Endothelial cell of hepatic sinusoid (primary cell): ENCODE measurements around the gene CDK6.

ENCODE experiments used
- in situ Hi-C: cut with HindIII; loops from 2 replicates; pipeline ENCODE4 v1.10.0; 2017; ENCODE audit warnings: low sequenced_read_pairs

Gene CDK6

DNA sequence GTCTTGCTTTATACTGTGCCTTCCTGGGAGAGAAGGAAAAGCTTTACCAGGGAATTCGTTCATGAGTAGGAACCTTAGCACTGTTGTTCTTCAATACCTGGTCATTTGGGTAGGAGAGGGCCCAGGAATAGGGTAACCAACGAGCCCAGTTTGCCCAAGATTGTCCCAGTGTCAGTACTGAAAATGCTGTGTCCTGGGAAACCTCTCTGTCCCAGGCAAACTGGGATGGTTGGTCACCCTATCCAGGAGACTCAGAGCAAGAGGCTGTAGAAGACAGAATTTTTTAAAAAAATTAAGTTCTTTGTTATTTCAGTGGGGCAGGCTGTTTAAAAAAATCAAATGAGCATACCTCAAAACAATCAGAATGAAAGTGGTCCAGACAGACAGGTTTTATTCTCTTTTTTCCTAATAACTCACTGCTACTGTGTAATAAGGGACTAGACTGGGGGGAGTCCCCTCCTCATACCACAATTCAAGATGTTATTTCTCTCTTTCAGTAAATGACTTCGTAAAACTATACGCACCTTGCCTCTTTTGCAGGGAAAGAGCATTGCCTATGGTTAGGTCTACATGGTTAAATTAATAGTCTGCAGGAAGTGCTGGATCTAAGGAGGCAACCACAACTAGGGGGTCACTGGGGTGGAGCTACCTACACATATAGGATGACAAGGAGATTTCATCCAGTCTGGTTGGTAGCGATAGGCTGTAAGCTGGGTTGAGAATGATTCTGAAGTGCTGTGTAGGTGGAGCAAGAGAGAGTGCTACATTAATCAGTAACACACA is 205.1 kb downstream of the CDK6 start:
- in situ Hi-C loops = no loop called here

DNA sequence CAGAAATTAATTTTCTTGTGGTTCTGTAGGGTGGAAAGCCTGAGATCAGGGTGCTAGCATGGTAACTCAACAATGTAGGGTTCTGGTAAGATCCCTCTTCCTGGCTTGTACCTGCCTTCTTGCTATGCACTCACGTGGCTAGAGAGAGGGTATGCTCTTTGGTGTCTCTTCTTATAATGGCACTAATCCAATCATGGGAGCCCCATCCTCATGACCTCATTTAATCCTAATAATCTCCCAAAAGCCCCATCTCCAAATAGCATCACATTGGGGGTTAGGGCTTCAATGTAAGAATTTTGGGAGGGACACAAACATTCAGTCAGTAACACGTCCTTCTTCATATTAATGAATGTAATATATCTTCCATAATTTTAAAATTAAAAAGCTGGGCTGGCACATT is 206.6 kb downstream of the CDK6 start:
- in situ Hi-C loops = no loop called here

- in situ Hi-C loops = no loop called here
Observed at GRCh38 chr7:92627956-92628355, 208.4 kb downstream of the CDK6 start.

DNA sequence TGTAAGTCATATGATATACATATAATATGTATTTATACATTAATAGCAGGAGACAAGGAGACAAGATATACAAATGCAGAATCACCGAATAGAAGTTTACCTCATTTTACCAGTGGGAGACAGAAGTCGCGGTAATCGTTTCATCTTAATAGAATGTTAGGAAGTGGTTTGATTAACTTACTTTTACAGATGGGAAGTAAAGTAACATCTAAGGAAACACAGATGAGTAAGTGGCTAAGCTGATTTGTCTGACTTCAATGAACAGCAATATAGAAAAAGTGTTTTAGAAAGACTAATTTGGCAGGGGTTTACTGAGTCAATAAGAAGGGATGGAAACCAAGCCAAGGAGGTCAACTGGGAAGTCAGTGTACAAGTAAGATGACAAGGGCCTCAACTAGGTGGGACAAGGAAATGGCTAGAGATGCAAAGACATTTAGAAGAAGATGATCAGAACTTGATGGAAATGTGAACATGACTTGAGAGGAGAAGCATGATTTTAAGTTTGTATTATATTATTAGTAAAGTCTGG is 210.0 kb downstream of the CDK6 start:
- in situ Hi-C loops = no loop called here

- in situ Hi-C loops = no loop called here
Observed at GRCh38 chr7:92625617-92626016, 210.8 kb downstream of the CDK6 start.

- in situ Hi-C loops = loop anchor here (5.0 kb wide), 1 partner anchor 63 kb away; no protein-coding TSS in a partner anchor
Observed at GRCh38 chr7:92624298-92624996, 211.9 kb downstream of the CDK6 start.

- in situ Hi-C loops = loop anchor here (5.0 kb wide), 1 partner anchor 64 kb away; no protein-coding TSS in a partner anchor
Observed at GRCh38 chr7:92623544-92623943, 212.8 kb downstream of the CDK6 start.

DNA sequence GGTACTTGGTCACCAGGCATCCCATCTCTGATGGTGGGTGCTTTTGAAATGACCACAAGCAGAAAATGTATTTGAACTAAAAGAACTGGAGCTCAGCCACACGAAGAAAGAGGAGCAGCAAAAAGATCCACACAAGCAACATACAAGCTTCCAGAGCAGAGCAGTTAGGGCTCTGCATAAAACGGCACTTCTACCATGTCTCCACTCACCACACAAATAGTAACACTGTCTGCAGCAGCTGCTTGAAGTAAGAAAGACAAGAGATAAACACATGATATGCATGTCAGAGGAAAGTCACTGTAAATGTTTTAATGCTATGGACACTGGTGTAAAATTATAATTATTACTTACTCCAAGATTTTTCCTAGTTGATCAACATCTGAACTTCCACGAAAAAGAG is 213.7 kb downstream of the CDK6 start:
- in situ Hi-C loops = loop anchor here (5.0 kb wide), 1 partner anchor 65 kb away; no protein-coding TSS in a partner anchor

DNA sequence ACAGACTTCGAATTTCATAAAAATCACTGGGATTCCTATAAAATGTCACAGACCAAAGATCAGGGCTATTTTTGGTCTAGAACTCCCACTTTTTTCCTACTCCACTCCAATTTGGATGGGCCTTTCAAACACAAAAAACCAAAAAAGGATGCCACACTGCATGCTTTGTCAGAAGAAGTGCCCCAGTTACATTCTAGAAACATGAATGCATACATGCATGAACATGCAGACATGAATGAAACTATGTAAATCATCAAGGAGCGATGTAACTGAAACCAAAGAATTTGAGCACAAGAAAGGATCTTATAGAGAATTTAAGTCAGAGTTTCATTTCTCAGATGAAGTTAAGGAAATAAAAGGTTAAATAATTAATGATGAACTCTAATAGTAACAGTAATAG is 214.3 kb downstream of the CDK6 start:
- in situ Hi-C loops = loop anchor here (5.0 kb wide), 1 partner anchor 65 kb away; no protein-coding TSS in a partner anchor

DNA sequence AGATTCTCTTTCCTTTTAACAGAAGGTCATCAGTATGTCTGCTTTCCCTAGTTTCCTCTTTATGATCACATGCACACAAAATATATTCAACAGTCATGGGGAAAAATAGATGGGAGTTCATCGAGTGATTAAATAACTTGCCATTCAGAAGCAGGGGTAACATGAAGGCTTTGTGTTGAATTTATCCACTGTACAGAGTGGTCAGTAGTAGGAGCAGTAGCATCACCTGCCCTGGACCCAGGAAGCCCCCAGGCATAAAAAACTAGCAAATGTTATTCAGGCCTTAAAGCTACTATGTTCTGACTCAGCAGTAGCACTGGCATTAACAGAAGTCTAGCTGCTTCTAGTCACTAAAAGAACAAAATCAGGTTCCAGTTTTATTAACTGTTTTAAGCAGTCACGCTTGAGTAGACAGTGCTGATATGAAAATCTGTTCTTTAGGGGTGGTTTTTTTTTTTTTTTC is 214.8 kb downstream of the CDK6 start:
- in situ Hi-C loops = loop anchor here (5.0 kb wide), 1 partner anchor 66 kb away; no protein-coding TSS in a partner anchor

- in situ Hi-C loops = loop anchor here (5.0 kb wide), 1 partner anchor 66 kb away; no protein-coding TSS in a partner anchor
Observed at GRCh38 chr7:92621026-92621540, 215.3 kb downstream of the CDK6 start.

DNA sequence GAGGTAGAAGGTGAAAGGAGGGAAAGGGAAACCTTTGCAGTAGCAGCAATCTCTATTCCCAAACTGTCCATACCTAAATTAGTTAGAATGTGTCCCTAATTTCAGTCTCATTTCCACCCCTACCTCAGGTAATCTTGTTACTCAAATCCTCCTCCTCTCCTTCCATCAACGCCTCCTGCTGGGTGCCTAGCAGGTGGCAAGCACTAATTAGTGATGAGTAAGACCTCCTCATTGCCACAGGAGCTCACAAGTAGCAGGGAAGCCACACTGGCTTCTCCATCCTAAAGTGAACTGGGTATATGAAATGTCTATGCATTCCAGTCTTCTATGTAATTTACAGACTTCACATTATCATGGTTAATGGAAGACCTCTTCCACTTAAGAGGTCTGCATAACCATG is 220.5 kb downstream of the CDK6 start:
- in situ Hi-C loops = no loop called here

DNA sequence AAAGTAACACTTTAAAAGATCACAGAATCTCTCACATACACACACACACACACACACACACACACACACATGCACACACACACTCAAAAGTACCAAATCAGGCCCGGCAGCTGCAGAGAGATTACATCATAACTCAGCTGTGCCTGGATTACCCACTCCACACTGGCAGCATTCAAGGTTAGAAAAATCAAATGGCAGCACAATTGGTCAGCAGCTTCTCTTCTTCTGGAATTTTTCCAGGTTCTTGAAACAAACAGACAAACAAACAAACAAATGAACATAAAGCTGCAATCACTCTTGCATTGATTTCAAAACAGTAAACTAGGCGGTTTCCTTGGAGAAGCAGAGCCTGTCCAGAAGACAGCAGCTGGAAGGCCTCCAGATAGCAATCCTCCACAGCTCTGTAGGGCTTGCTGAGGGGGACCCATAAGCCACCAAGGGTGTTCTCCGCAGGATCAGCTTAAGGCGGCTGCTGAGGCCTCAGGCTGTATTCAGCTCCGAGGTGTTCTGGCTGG is 221.7 kb downstream of the CDK6 start:
- in situ Hi-C loops = loop anchor here (5.0 kb wide), 1 partner anchor 37 kb away; no protein-coding TSS in a partner anchor

- in situ Hi-C loops = loop anchor here (5.0 kb wide), 1 partner anchor 36 kb away; no protein-coding TSS in a partner anchor
Observed at GRCh38 chr7:92613720-92614119, 222.7 kb downstream of the CDK6 start.

DNA sequence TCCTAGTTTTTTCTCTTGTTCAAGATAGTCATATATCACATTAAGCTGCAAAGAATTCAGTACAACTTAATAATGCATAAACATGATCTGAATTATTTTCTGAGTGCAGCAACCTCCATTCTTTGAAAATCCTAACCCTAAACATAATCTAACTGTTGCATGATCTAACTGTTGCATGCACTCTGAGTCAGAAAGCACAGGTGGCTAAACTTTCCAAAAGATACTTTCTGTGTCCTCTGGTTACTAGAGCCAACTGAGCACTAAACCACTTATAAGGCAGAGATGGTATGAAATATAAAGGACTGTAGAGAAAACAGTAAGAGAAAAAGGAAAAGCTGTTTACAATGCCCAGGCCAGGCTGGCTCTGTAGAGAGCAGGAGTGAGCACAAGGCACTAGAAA is 223.2 kb downstream of the CDK6 start:
- in situ Hi-C loops = loop anchor here (5.0 kb wide), 1 partner anchor 36 kb away; no protein-coding TSS in a partner anchor

DNA sequence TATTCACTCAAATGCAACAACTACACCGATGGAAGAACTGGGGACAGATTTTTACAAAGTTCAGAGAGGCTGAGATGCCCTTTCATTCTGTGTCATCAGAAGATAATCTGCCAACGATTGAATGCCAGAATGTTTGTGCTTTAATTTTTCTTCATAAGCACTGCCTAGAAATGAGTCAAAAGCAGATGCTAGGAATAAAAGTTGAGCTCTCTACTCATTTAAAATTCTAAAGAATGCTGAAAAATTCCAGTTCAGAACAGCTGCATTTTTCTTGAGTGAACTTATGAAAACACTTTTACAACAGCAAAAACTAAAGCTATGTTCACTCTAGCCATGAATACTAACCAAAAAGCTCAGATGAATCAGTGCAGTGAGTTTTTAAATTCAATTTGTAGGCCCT is 223.9 kb downstream of the CDK6 start:
- in situ Hi-C loops = loop anchor here (5.0 kb wide), 1 partner anchor 35 kb away; no protein-coding TSS in a partner anchor

- in situ Hi-C loops = loop anchor here (5.0 kb wide), 1 partner anchor 34 kb away; no protein-coding TSS in a partner anchor
Observed at GRCh38 chr7:92611735-92612134, 224.6 kb downstream of the CDK6 start.

DNA sequence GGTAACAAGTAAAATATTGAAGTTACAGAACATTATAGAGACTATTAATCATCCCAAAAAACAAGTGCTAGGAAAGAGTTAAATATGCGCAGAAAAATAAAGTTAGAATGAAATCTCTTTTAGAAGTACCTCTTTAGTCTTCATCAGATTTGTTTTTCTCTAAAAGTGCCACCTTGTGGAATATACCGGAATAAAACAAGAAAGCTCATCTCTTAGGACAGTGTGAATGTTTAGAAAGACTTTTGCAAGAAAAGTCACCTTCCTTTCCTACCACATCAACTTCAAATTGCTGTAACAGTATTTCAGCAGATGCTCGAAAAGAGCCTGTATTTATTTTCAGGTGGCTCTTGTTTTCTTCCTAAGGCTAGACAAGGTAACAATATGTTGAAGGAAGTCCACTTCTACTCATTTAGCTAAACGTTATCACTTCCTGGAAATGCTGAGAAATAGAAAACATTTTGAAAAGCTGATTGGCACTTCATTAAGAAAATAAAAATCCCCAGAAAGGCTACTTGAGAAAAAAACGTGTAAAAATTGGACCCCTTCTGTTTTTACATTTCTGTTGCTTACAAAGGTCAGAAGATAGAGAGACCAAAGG is 226.4 kb downstream of the CDK6 start:
- in situ Hi-C loops = loop anchor here (5.0 kb wide), 2 partner anchors 33 to 88 kb away; no protein-coding TSS in a partner anchor

DNA sequence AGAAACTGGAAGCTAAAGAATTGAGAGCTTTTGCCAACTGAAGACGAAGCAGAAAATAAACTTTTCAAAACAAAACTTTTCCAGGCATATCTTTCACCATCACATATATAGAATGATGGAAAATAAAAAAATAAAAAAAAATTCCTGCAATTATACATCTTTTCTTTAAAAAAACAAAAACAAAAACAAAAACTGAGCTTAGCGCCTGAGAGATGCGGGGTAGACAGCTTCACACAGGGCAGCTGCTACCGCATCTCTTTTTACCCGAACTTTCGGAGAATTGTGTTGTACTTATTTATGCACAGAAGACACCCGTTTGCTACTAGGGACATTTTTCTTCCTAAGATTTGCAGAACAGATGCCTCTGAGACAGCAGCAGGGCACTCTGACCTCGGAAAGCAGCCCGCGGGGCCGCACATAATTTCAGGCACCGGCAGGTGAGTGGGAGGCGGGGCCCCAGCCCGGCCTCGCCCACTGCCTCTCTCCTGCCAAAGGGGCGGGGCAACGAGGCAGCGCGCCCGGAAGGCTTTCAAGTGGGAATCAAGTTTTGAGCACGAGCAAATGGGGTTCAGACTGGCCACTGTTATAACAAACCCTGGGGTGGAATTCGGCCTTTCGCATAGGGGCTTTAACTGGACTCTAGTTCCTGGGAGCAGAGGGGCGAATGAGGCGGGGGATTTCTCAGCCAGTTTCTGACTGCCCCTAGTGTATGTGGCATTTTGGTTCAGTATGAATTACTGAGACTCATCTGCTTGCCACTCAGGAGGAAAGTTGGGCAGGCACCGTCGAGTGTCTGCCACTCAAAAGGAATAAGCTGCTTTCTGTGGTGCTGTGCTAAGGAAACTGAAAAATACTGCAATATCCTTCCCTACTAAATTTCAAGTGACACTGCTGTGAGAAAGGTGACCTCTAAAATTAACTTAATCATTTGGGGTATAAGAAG is 227.7 kb downstream of the CDK6 start:
- in situ Hi-C loops = loop anchor here (5.0 kb wide), 1 partner anchor 86 kb away; no protein-coding TSS in a partner anchor
